ENCODE measurements around the gene PDE1A.

- TF ChIP-seq CTCF (IDR thresholded peaks at IDR 0.05; ENCODE audit: poor library complexity) (no peak), EZH2 (IDR thresholded peaks at IDR 0.05; ENCODE audit: borderline replicate concordance) (no peak), EZH2phosphoT487 (IDR thresholded peaks at IDR 0.05; ENCODE audit: low read depth, severe bottlenecking, unreplicated experiment) (no peak)
Observed at GRCh38 chr2:182197529-182197928, 229.3 kb downstream of the PDE1A start.
